ENCODE results near the gene NOSIP.

- TF ChIP-seq CTCF (IDR thresholded peaks at IDR 0.05) (no peak), EP300 (IDR thresholded peaks at IDR 0.05) (no peak), POLR2A (IDR thresholded peaks at IDR 0.05) (no peak)
Measured at GRCh38 chr19:49613374-49613773, 33.0 kb upstream of the NOSIP start.
